HG02678 (cell line): ENCODE results near the gene OR2B2.

Experiments used
- ATAC-seq: cut with Tn5 transposase; IDR thresholded peaks from one replicate; pipeline ENCODE4 v1.9.1; 2021; ENCODE audit warnings: mild to moderate bottlenecking, moderate library complexity; ENCODE audit not compliant: unreplicated experiment

The OR2B2 gene

DNA sequence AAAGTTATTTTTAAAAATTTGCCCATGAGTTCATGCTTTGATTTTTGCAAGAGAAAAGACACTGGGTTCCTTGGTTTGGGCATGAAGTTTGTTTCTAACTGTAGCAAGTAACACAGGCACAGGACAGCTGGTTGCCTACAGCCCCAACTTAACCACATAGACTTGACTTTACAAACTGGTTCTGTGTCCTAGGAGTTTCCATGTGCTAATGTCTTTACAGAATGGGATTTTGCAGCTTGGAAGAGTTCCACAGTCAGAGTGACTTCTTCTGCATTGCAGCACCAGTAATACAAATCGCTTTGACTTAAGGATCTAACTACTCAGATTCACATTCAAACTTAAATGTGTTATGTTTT is 44.3 kb downstream of the OR2B2 start:
- ATAC-seq, result no peak

DNA sequence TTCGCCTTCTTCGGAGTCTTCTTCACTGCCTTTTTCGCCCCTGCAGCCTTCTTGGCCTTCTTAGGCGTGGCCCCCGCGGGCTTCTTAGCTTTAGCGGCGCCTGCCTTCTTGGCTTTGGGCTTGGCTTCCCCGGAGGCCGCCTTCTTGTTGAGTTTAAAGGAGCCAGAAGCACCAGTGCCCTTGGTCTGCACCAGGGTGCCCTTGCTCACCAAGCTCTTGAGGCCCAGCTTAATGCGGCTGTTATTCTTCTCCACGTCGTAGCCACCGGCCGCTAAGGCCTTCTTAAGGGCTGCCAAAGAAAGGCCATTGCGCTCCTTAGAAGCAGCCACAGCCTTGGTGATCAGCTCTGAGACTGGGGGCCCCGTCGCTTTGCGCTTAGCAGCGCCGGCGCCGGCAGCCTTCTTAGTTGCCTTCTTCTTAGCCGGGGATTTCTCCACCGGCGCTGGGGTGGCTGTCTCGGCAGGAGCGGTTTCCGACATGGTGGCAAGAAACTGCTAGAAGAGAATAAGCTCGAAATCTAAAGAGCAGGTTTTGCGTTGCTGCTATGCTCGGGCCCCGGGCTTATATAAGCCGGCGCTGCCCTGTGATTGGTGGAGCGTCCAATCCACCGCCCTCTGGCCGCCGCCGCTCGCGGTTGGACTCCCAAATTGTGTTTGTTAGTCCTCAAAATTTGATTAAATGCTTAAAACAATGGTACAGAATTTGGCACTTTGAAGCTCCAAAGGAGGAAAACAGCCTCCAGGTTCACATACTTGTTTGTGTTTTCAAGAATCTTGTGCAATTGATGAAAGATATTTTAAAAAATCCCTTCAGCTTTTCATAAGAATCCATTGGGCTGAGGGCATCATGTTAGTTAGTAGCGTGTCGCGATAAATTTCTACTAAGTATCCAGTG is 44.9 kb downstream of the OR2B2 start:
- ATAC-seq, result peak; percentile 26

DNA sequence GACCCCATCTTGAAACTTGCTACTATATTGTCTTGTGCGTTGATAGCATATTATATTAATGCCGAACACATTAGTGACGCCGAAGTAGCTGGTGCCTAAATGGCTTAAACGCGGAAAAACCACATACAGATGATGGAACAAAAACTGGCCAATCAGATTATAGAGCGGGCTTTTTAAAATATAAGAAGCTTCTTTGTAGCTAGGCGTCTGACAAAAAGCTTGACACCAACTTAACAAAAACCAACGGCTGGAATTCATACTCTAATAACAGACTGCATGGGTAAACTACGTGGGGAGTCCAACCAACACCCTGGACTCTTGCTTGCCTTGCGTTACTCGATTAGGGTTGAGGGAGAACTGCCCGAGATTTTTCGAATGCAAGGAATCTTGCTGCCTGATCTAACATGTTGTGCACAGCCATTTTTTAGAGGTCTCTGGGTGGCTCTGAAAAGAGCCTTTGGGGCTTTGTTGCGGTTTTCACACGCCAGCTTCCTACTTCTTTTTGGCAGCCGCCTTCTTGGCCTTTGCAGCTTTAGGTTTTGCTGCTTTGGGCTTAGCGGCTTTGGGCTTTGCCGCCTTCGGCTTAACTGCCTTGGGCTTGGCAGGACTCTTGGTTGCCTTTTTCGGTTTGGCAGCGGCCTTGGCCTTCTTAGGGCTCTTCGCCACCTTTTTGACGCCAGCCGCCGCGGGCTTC is 45.7 kb downstream of the OR2B2 start:
- peak; percentile 1 for ATAC-seq

DNA sequence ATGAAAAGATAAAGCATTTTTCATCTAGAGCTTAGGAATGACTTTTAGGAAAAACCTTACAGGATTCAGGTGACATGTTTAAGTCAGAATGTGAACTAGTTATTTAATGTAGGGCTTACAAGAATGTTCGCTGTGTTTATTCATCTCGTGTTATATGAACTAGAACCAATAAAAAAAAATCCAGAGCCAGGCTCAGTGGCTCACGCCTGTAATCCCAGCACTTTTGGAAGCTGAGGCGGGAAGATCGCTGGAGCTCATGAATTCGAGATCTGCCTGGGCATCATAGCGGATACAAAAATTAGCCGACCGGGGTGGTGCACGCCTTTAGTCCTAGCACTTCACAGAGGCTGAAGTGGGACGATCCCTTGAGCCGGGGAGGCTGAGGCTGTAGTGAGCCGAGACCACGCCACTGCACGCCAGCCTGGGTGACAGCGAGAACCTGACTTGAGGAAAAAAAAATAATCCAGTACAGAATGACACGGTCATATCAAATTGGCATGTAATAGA is 46.3 kb downstream of the OR2B2 start:
- ATAC-seq, result no peak

DNA sequence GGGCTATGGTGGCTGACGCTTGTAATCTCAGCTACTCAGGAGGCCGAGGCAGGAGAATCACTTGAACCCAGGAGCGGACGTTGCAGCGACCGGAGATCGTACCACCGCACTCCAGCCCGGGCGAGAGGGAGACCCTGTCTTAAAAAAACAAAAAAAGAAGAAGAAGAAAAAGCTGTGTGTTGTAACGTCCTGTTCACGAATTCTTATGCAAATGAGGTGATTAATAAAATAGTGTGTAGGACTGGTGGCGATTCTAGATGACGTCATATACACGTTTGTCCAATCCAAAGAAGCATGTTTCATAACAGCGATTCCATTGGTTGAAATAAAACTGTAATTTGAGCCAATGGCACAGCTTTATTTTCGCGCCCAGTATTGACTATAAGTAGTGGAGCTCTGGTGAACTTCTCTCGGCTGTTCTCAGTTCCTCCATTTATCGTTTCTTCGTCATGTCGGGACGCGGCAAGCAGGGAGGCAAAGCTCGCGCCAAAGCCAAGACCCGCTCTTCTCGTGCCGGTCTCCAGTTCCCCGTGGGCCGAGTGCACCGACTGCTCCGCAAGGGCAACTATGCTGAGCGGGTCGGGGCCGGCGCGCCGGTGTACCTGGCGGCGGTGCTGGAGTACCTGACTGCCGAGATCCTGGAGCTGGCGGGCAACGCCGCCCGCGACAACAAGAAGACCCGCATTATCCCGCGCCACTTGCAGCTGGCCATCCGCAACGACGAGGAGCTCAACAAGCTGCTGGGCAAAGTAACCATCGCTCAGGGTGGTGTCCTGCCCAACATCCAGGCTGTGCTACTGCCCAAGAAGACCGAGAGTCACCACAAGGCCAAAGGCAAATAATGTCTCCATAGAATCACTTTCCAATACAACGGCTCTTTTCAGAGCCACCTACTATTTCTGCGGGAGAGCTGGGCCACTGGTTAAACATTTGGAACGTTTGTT is 47.0 kb downstream of the OR2B2 start:
- ATAC-seq, result peak; percentile 67

DNA sequence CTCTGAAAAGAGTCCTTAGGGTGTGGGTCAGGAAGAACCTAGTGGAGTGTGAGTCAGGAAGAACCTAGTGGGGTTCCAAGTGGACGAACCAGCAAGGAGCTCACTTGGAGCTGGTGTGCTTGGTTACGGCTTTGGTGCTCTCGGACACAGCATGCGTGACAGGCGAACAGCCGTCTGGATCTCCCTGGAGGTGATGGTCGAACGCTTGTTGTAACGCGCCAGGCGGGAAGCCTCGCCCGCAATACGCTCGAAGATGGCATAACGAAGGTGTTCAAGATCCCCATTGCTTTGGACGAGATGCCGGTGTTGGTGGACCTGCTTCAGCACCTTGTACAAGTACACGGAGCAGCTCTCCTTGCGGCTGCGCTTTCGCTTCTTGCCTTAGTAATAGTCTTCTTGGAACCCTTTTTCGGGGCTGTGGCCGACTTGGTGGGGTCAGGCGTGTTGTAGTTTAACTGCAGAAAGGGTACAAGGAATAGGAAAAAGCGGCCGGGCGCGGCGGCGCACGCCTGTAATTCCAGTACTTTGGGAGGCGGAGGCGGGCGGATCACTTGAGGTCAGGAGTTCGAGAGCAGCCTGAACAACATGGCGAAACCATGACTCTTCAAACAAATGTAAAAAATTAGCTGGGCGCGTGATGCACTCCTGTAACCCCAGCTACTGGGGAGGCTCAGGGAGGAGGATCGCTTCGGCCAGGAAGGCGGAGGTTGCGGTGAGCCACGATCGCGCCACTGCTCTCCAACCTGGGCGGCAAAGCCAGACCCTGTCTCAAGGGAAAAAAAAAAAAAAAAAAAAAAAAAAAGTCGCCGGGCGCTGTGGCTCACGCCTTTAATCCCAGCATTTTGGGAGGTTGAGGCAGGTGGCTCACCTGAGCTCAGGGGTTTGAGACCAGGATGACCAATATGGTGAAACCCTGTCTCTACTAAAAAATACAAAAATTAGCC is 48.0 kb downstream of the OR2B2 start:
- no peak for ATAC-seq

DNA sequence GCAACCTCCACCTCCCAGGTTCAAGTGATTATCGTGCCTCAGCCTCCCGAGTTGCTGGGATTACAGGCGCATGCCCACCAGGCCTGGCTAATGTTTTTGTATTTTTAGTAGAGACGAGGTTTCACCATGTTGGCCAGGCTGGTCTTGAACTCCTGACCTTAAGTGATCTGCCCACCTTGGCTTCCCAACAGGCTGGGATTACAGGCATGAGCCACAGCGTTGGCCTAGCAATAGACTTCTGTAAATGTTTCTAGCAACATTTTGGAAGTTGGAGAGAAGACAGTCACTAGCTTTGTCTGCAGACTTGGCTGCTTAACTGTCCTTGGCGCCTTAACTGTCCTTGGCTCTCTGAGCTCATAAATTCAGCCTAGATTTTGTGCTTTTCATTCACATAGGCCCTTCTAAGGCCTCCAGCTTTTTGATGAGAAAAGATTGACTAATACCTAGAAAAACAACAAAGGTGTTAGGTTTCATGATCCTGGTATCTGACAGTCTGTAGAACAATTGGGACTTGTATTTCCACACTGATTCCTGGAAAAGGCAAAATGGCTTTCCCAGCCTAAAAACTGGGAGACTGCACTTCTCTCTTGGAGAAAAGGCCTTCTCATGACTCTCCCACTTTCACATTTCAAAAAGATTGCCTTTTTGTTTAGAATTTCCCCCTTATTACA is 49.7 kb downstream of the OR2B2 start:
- no peak for ATAC-seq

DNA sequence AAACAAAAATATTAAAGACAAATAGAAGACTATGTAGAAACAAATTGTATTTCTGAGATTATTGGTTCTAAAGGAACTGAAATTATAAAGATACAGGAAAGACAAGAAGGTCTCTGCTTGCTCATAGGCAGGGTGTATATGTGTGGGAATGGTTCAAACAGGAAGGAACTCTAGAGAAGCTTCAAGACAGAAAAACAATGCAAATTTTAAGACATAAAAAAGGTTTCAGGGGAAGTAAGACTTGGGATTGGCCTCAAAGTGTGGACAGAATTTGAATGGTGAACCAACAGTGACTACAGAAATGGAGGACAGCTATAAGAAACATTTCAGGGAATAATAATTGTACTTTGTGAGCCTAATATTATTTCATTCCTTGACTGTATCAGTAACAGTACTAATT is 50.3 kb downstream of the OR2B2 start:
- no peak for ATAC-seq

DNA sequence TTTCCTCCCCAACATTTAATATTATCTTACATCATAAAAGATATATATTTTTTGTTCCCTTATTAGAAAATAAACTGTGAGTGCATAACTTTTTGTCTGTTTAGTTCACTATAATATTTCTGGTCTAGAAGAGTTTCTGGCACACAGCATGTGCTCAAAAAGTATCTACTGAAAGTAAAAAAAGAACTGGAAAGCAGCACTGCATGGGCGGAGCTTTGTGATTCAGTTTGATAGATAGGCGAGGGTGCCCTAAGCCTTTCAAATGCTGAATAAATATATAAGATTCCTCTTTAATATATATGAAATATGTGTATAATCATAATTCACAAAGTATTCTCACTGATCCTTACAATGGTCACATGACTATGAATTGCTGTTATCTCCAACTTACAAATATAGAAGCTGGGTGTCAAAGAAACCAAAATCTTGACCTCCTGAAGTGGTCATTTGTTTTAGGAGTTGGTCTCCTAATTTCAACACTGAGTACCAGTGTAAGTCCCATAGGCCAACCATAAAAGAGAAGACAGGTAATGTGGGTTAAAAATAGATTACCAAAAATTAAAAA is 50.8 kb downstream of the OR2B2 start:
- no peak for ATAC-seq
